Ishikawa (cell line): Measurements from ENCODE around the gene KDM5B.

ENCODE experiments used
- CEBPB ChIP-seq: IDR thresholded peaks from 2 replicates; pipeline ENCODE4 v1.6.1; 2012
- CREB1 ChIP-seq: IDR thresholded peaks from 2 replicates; pipeline ENCODE4 v1.6.1; 2012; ENCODE audit warnings: low read depth
- EGR1 ChIP-seq: IDR thresholded peaks from 2 replicates; pipeline ENCODE4 v1.6.1; 2012
- EP300 ChIP-seq: IDR thresholded peaks from 2 replicates; pipeline ENCODE4 v1.6.1; 2012; ENCODE audit warnings: borderline replicate concordance
- FOXM1 ChIP-seq: IDR thresholded peaks from 2 replicates; pipeline ENCODE4 v1.6.1; 2012; ENCODE audit warnings: low read depth, borderline replicate concordance
- MAX ChIP-seq: IDR thresholded peaks from 2 replicates; pipeline ENCODE4 v1.6.1; 2012
- NFIC ChIP-seq: IDR thresholded peaks from 2 replicates; pipeline ENCODE4 v1.6.1; 2012
- RAD21 ChIP-seq: IDR thresholded peaks from 2 replicates; pipeline ENCODE4 v1.6.1; 2012; ENCODE audit warnings: low read depth
- TAF1 ChIP-seq: IDR thresholded peaks from 2 replicates; pipeline ENCODE4 v1.6.1; 2012; ENCODE audit warnings: low read depth, mild to moderate bottlenecking
- TCF12 ChIP-seq: IDR thresholded peaks from 2 replicates; pipeline ENCODE4 v1.6.1; 2012; ENCODE audit warnings: low read depth
- TEAD4 ChIP-seq: IDR thresholded peaks from 2 replicates; pipeline ENCODE4 v1.6.1; 2012
- YY1 ChIP-seq: IDR thresholded peaks from 2 replicates; pipeline ENCODE4 v1.6.1; 2012; ENCODE audit warnings: low read depth
- ZBTB7A ChIP-seq: IDR thresholded peaks from 2 replicates; pipeline ENCODE4 v1.6.1; 2012; ENCODE audit warnings: low read depth
- TF ChIP-seq, protein P1 (sequence below): IDR thresholded peaks from 2 replicates; pipeline ENCODE4 v1.6.1; 2012; ENCODE audit warnings: low read depth, mild to moderate bottlenecking
- TF ChIP-seq, protein P2 (sequence below): IDR thresholded peaks from 2 replicates; pipeline ENCODE4 v1.6.1; 2012

Gene KDM5B

DNA sequence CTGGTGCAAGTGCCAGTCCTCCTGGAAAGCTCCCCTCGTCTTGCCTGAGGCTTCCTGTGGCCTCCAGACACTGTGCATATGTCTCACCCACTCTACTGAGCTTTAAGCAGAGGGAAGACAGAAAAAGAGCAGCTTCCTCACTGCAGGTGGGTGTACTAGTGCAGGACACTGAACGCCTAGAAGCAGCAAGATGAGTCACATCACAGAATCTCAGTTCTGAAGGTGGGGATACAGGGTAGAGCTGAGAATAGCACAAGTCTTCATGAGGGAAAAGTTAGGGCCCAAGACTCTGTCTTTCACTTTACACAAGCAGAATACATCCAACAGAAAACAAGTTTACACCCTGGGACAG lies 39.9 kb upstream of the KDM5B start:
- TF ChIP-seq FOXM1 (no peak), EGR1 (no peak), RAD21 (no peak)
- TF ChIP-seq, protein P1, sequence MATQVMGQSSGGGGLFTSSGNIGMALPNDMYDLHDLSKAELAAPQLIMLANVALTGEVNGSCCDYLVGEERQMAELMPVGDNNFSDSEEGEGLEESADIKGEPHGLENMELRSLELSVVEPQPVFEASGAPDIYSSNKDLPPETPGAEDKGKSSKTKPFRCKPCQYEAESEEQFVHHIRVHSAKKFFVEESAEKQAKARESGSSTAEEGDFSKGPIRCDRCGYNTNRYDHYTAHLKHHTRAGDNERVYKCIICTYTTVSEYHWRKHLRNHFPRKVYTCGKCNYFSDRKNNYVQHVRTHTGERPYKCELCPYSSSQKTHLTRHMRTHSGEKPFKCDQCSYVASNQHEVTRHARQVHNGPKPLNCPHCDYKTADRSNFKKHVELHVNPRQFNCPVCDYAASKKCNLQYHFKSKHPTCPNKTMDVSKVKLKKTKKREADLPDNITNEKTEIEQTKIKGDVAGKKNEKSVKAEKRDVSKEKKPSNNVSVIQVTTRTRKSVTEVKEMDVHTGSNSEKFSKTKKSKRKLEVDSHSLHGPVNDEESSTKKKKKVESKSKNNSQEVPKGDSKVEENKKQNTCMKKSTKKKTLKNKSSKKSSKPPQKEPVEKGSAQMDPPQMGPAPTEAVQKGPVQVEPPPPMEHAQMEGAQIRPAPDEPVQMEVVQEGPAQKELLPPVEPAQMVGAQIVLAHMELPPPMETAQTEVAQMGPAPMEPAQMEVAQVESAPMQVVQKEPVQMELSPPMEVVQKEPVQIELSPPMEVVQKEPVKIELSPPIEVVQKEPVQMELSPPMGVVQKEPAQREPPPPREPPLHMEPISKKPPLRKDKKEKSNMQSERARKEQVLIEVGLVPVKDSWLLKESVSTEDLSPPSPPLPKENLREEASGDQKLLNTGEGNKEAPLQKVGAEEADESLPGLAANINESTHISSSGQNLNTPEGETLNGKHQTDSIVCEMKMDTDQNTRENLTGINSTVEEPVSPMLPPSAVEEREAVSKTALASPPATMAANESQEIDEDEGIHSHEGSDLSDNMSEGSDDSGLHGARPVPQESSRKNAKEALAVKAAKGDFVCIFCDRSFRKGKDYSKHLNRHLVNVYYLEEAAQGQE = no peak

GRCh38 chr1:202844935-202845334 lies 36.7 kb upstream of the KDM5B start:
- TF ChIP-seq EP300 = no peak
- TF ChIP-seq, protein P1 = no peak
- TF ChIP-seq TCF12 = no peak
- TF ChIP-seq CREB1 = no peak
- no peak for TF ChIP-seq CEBPB
- no peak for TF ChIP-seq ZBTB7A
- TF ChIP-seq FOXM1 = no peak

- TF ChIP-seq, protein P1 = no peak
- TF ChIP-seq TEAD4 (no peak), FOXM1 (no peak), CEBPB (no peak), EP300 (no peak), RAD21 (no peak), TCF12 (no peak), YY1 (no peak)
- TF ChIP-seq, protein P2, sequence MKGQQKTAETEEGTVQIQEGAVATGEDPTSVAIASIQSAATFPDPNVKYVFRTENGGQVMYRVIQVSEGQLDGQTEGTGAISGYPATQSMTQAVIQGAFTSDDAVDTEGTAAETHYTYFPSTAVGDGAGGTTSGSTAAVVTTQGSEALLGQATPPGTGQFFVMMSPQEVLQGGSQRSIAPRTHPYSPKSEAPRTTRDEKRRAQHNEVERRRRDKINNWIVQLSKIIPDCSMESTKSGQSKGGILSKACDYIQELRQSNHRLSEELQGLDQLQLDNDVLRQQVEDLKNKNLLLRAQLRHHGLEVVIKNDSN = no peak
Observed at GRCh38 chr1:202844259-202844658, 36.0 kb upstream of the KDM5B start.

DNA sequence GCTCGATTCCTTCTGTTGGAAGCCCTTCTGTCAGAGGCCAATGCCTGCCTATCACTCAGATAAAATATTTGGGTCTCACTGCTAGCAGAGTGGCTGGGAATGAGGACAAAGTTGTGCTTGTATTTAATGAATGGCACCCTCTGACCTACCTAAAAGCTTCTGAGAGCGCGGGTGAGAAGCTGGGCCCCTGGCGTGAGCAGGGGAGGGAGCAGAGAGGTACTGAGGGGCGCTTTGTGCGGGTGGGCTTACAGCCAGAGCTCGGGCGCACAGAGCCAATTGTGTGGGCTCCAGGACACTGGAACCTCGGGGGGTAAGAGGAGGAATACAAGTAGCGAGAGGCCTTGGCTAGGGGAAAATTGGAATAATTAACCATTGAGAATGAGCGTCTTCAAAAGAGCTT lies 34.9 kb upstream of the KDM5B start:
- TF ChIP-seq TCF12 (no peak), TEAD4 (no peak), YY1 (no peak), RAD21 (no peak), ZBTB7A (no peak), FOXM1 (no peak), EGR1 (no peak), NFIC (no peak), CEBPB (no peak), EP300 (no peak), TAF1 (no peak), MAX (no peak), CREB1 (no peak)
- TF ChIP-seq, protein P1 = no peak
- TF ChIP-seq, protein P2 = no peak
